ENCODE measurements around the gene RAMP1.

The RAMP1 gene

DNA sequence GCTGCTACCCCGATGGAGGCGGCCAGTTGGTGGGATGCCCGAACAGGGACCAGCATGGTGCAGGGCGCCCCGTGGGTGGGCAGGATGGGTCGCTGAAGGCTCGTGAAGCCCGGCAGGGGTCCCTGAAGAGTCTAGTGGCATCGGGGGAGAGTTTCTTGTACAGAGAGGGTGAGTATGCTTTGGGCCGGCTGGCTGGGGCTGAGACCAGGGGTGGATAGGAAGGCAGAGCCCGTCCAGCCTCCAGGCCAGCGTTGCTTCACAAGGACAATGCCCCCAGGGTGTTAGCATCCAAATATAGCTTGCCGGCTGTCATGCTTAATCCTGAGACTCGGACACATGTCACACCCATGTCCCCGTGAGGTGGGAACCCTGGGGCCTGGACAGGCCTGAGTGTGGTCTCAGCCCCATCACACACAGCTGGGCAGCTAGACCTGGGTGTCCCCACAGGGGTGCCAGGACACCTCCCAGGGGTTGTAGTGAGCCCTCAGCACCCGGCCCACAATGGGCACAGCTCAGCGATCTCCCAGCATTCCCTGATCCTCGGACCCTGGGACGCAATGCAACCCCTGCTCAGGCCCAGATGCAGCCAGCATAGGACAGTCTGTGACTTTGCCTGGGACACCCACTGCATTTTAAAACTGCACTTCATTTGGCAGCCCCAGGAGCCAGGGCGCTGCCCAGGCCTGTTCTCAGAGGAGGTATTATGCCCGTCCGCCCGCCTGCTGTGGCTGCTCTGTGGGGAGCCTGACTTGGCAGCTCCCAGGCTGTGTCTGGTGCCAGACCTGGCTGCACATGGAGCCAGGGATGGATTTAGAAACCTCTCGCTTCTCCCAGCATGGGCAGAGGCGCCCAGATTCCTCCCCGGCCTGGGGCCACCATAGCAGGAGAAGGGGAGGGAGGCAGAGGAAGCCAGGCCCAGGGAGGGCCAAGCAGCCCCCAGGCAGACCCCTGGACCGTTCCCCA, 36.4 kb downstream of the RAMP1 start:
- no peaks in the 10 kb centered on the region for H3K36me3 Mint-ChIP-seq (ENCODE audit: insufficient read depth)
- DNase-seq (ENCODE audit: low spot score in 2 of 2) (no peak), ATAC-seq (replicated peaks; ENCODE audit: extremely low read depth, poor library complexity, severe bottlenecking) (no peak)
- H3K27ac Mint-ChIP-seq (ENCODE audit: low read depth) = no peak overlapping the region
- H3K4me1 Mint-ChIP-seq = peaks cover 20% of the 10 kb centered on the region
- H3K27me3 Mint-ChIP-seq = no peaks in the 10 kb centered on the region
- no peaks in the 10 kb centered on the region for H3K9me3 Mint-ChIP-seq
- H3K4me3 Mint-ChIP-seq = no peak overlapping the region

- ATAC-seq (replicated peaks; ENCODE audit: extremely low read depth, poor library complexity, severe bottlenecking) = no peak
- H3K4me1 Mint-ChIP-seq = peaks cover 26% of the 10 kb centered on the region
- H3K9me3 Mint-ChIP-seq = no peaks in the 10 kb centered on the region
- no peak for DNase-seq (ENCODE audit: low spot score in 2 of 2)
- no peak overlapping the region for H3K27ac Mint-ChIP-seq (ENCODE audit: low read depth)
- H3K36me3 Mint-ChIP-seq (ENCODE audit: insufficient read depth) = peaks cover 3% of the 10 kb centered on the region
- no peak overlapping the region for H3K4me3 Mint-ChIP-seq
- no peaks in the 10 kb centered on the region for H3K27me3 Mint-ChIP-seq
Measured at GRCh38 chr2:237896507-237896892, 37.1 kb downstream of the RAMP1 start.

- Mint-ChIP-seq H3K27ac (ENCODE audit: low read depth) (no peak overlapping the region), H3K27me3 (no peaks in the 10 kb centered on the region), H3K4me1 (peaks cover 31% of the 10 kb centered on the region)
Measured at GRCh38 chr2:237896956-237897355, 37.5 kb downstream of the RAMP1 start.

GRCh38 chr2:237898057-237898414, 38.6 kb downstream of the RAMP1 start:
- Mint-ChIP-seq H3K27ac (ENCODE audit: low read depth) (peak overlapping the region; percentile 58), H3K9me3 (no peaks in the 10 kb centered on the region), H3K27me3 (no peaks in the 10 kb centered on the region), H3K4me3 (no peak overlapping the region), H3K36me3 (ENCODE audit: insufficient read depth) (peaks cover 3% of the 10 kb centered on the region), H3K4me1 (peaks cover 26% of the 10 kb centered on the region)
- DNase-seq (ENCODE audit: low spot score in 2 of 2) = no peak
- no peak for ATAC-seq (replicated peaks; ENCODE audit: extremely low read depth, poor library complexity, severe bottlenecking)

More at GRCh38 chr2:237896956-237897355, 37.5 kb downstream of the RAMP1 start:
- Mint-ChIP-seq H3K4me3 (no peak overlapping the region), H3K36me3 (ENCODE audit: insufficient read depth) (peaks cover 3% of the 10 kb centered on the region), H3K9me3 (no peaks in the 10 kb centered on the region)
- no peak for ATAC-seq (replicated peaks; ENCODE audit: extremely low read depth, poor library complexity, severe bottlenecking)
- no peak for DNase-seq (ENCODE audit: low spot score in 2 of 2)

DNA sequence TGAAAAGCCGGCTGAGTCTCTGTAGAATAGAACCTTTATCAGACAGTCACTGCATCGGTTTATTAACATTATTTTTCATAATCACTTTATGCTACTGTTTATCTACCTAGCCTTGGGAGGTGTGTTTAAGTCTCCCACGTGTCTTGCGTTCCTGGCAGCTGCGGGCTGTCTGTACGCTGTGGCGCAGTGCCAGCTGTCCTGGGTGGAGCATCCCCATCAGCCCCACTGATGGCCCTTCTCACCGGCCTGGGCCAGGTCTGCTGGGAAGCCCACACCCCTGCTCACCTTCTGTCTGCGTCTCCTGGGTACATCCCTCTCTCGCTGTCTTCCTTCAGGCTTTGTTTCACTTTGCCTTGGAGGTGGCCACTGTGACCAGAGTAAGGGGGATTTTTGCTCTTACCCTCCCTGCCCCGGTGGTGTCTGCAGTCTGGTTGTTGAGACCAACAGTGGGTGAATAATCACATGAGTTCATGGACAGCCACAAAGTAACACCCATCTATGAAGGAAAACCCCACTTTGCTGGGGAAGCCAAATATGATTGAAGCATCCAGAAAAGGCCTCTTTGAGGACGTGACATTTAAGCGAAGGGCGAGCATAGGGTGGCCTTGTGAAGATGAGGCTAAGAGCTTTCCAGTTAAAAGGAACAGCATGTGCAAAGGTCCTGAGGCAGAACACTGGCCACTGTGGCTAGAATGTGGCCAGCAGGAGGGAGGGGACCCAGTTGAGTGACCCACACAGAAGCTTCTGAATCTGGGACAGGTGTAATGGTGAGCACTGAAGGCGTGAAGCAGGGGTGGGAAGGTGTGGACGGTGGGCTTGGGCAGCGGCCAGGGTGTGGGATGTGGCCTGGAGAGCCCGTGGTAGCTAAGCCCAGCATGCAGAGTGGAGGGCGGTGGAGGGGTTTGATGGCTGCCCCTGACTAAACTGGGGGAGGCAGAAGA, 41.7 kb downstream of the RAMP1 start:
- ATAC-seq (replicated peaks; ENCODE audit: extremely low read depth, poor library complexity, severe bottlenecking) (no peak), DNase-seq (ENCODE audit: low spot score in 2 of 2) (no peak)
- no peaks in the 10 kb centered on the region for H3K27me3 Mint-ChIP-seq
- H3K4me1 Mint-ChIP-seq = peaks cover 37% of the 10 kb centered on the region
- peaks cover 3% of the 10 kb centered on the region for H3K36me3 Mint-ChIP-seq (ENCODE audit: insufficient read depth)
- H3K27ac Mint-ChIP-seq (ENCODE audit: low read depth) = peak overlapping the region; percentile 94
- peak overlapping the region; percentile 37 for H3K4me3 Mint-ChIP-seq
- H3K9me3 Mint-ChIP-seq = no peaks in the 10 kb centered on the region

- H3K9me3 Mint-ChIP-seq = peaks cover 2% of the 10 kb centered on the region
- peak overlapping the region; percentile 94 for H3K27ac Mint-ChIP-seq (ENCODE audit: low read depth)
- peaks cover 37% of the 10 kb centered on the region for H3K4me1 Mint-ChIP-seq
- no peak for DNase-seq (ENCODE audit: low spot score in 2 of 2)
- no peak for ATAC-seq (replicated peaks; ENCODE audit: extremely low read depth, poor library complexity, severe bottlenecking)
- H3K27me3 Mint-ChIP-seq = no peaks in the 10 kb centered on the region
- no peak overlapping the region for H3K4me3 Mint-ChIP-seq
- H3K36me3 Mint-ChIP-seq (ENCODE audit: insufficient read depth) = peaks cover 3% of the 10 kb centered on the region
Measured at GRCh38 chr2:237901932-237902850, 42.8 kb downstream of the RAMP1 start.

DNA sequence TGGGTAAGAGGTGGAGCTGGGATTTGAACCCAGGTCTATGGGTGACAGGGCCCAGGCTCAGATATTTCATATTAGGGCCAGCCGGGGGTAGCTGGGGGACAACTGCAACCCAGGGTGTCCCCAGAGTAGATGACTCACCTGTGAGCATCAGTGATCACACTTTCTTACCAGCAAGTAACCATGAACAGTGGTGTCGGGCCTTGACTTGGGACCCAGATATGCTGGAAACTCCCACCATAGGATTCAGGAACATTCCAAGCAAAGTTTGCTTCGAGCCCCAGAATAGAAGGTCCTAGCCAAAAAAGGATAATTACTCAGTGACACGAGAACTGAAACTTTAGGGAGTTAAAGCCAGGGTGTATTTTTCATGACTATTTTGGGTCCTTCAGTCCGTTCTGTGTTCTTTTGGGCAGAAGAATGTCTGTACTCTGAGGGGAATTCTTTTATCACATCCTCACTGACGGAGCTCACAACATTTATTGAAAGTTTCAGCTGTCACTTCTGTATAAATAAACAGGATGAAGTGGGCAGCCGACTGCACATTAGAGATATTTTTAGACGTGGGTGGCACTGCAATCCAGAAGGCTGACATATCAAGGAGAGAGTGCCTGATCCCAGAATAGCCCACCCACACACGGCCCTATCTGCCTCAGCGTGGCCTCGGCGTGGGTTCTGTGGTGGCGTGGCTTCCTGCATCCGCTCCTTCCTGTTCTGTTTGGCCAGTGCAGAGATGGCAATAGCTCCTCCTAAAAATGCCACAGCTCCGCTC, 45.6 kb downstream of the RAMP1 start:
- ATAC-seq (replicated peaks; ENCODE audit: extremely low read depth, poor library complexity, severe bottlenecking) (peak; percentile 28), DNase-seq (ENCODE audit: low spot score in 2 of 2) (no peak)
- H3K9me3 Mint-ChIP-seq = peaks cover 6% of the 10 kb centered on the region
- peaks cover 3% of the 10 kb centered on the region for H3K36me3 Mint-ChIP-seq (ENCODE audit: insufficient read depth)
- H3K27me3 Mint-ChIP-seq = no peaks in the 10 kb centered on the region
- H3K27ac Mint-ChIP-seq (ENCODE audit: low read depth) = peak overlapping the region; percentile 80
- H3K4me1 Mint-ChIP-seq = peaks cover 22% of the 10 kb centered on the region
- peak overlapping the region; percentile 38 for H3K4me3 Mint-ChIP-seq

GRCh38 chr2:237907144-237907543, 47.7 kb downstream of the RAMP1 start:
- no peaks in the 10 kb centered on the region for H3K27me3 Mint-ChIP-seq
- H3K4me3 Mint-ChIP-seq = no peak overlapping the region
- ATAC-seq (replicated peaks; ENCODE audit: extremely low read depth, poor library complexity, severe bottlenecking) (no peak), DNase-seq (ENCODE audit: low spot score in 2 of 2) (no peak)
- H3K27ac Mint-ChIP-seq (ENCODE audit: low read depth) = no peak overlapping the region
- H3K36me3 Mint-ChIP-seq (ENCODE audit: insufficient read depth) = no peaks in the 10 kb centered on the region
- peaks cover 11% of the 10 kb centered on the region for H3K4me1 Mint-ChIP-seq
- peaks cover 6% of the 10 kb centered on the region for H3K9me3 Mint-ChIP-seq

GRCh38 chr2:237909075-237909695, 49.8 kb downstream of the RAMP1 start:
- DNase-seq (ENCODE audit: low spot score in 2 of 2) = no peak
- no peak overlapping the region for H3K4me3 Mint-ChIP-seq
- H3K27me3 Mint-ChIP-seq = no peaks in the 10 kb centered on the region
- H3K9me3 Mint-ChIP-seq = peaks cover 6% of the 10 kb centered on the region
- peaks cover 11% of the 10 kb centered on the region for H3K4me1 Mint-ChIP-seq
- H3K27ac Mint-ChIP-seq (ENCODE audit: low read depth) = no peak overlapping the region
- no peaks in the 10 kb centered on the region for H3K36me3 Mint-ChIP-seq (ENCODE audit: insufficient read depth)
- ATAC-seq (replicated peaks; ENCODE audit: extremely low read depth, poor library complexity, severe bottlenecking) = no peak

- peaks cover 7% of the 10 kb centered on the region for H3K4me1 Mint-ChIP-seq
- H3K4me3 Mint-ChIP-seq = no peak overlapping the region
- peaks cover 2% of the 10 kb centered on the region for H3K36me3 Mint-ChIP-seq (ENCODE audit: insufficient read depth)
- no peak for DNase-seq (ENCODE audit: low spot score in 2 of 2)
- peaks cover 6% of the 10 kb centered on the region for H3K9me3 Mint-ChIP-seq
- no peak overlapping the region for H3K27ac Mint-ChIP-seq (ENCODE audit: low read depth)
- no peaks in the 10 kb centered on the region for H3K27me3 Mint-ChIP-seq
- no peak for ATAC-seq (replicated peaks; ENCODE audit: extremely low read depth, poor library complexity, severe bottlenecking)
Measured at GRCh38 chr2:237909801-237910475, 50.5 kb downstream of the RAMP1 start.
